Measurements from ENCODE around the gene ARHGAP4. TPM values are rescaled to one million over a fixed set of nuclear protein-coding genes. Genes with fewer than 3 reads are reported as not detected.

The ARHGAP4 gene
- total RNA-seq, 2 experiments from 2014 or later, result 456 to 463 TPM

- Mint-ChIP-seq H3K27me3 (no peaks in the 10 kb centered on the region), H3K4me1 (ENCODE audit: low read depth) (peaks cover 27% of the 10 kb centered on the region), H3K9me3 (no peaks in the 10 kb centered on the region), H3K27ac (no peak overlapping the region), H3K36me3 (ENCODE audit: low read depth) (peaks cover 42% of the 10 kb centered on the region), H3K4me3 (no peak overlapping the region)
- DNase-seq (no peak), ATAC-seq (ENCODE audit: poor library complexity) (no peak)
- Histone ChIP-seq H3K9me3 (ENCODE audit: control insufficient read depth in 1 of 2, insufficient read depth in 1 of 2, low read length in 2 of 2) (no peaks in the 10 kb centered on the region), H3K4me1 (ENCODE audit: insufficient read depth, low read length) (peaks cover 50% of the 10 kb centered on the region), H3K27me3 (ENCODE audit: control insufficient read depth in 1 of 2, insufficient read depth in 2 of 2, low read length in 2 of 2) (no peaks in the 10 kb centered on the region), H3K36me3 (ENCODE audit: insufficient read depth, low read length) (peaks cover 54% of the 10 kb centered on the region), H3K27ac (ENCODE audit: low read depth in 1 of 2, low read length in 2 of 2) (no peak overlapping the region), H3K4me3 (ENCODE audit: low read length) (no peak overlapping the region)
- CTCF ChIA-PET, result no interaction called here
- intact Hi-C loops (cut with DNase I, micrococcal nuclease), result no loop called here
- no peak for TF ChIP-seq CTCF (IDR thresholded peaks at IDR 0.05)
- POLR2A ChIA-PET, result no interaction called here
Measured at GRCh38 chrX:153964105-153964504, 38.0 kb upstream of the ARHGAP4 start.

- POLR2A ChIA-PET, result interaction anchor here (0.8 kb wide), 1 partner anchor 19 kb away, joined by 3 read pairs; the partner anchor contains the start of gene RENBP
Measured at GRCh38 chrX:153963546-153963945, 37.5 kb upstream of the ARHGAP4 start.

GRCh38 chrX:153961292-153961691 lies 35.2 kb upstream of the ARHGAP4 start:
- Histone ChIP-seq H3K27me3 (ENCODE audit: control insufficient read depth in 1 of 2, insufficient read depth in 2 of 2, low read length in 2 of 2) (no peaks in the 10 kb centered on the region), H3K36me3 (ENCODE audit: insufficient read depth, low read length) (peaks cover 78% of the 10 kb centered on the region), H3K4me1 (ENCODE audit: insufficient read depth, low read length) (peaks cover 22% of the 10 kb centered on the region), H3K27ac (ENCODE audit: low read depth in 1 of 2, low read length in 2 of 2) (no peak overlapping the region), H3K9me3 (ENCODE audit: control insufficient read depth in 1 of 2, insufficient read depth in 1 of 2, low read length in 2 of 2) (no peaks in the 10 kb centered on the region), H3K4me3 (ENCODE audit: low read length) (no peak overlapping the region)
- H3K9me3 Mint-ChIP-seq, result no peaks in the 10 kb centered on the region
- POLR2A ChIA-PET, result no interaction called here
- H3K27ac Mint-ChIP-seq, result no peak overlapping the region
- no peaks in the 10 kb centered on the region for H3K27me3 Mint-ChIP-seq
- ATAC-seq (ENCODE audit: poor library complexity), result no peak
- peaks cover 42% of the 10 kb centered on the region for H3K36me3 Mint-ChIP-seq (ENCODE audit: low read depth)
- TF ChIP-seq CTCF (IDR thresholded peaks at IDR 0.05), result no peak
- CTCF ChIA-PET, result interaction anchor here (1.8 kb wide), 1 partner anchor 14 kb away, joined by 5 read pairs; no protein-coding TSS in a partner anchor
- H3K4me1 Mint-ChIP-seq (ENCODE audit: low read depth), result peaks cover under 1% of the 10 kb centered on the region
- DNase-seq, result no peak
- no peak overlapping the region for H3K4me3 Mint-ChIP-seq
- intact Hi-C loops (cut with DNase I, micrococcal nuclease), result no loop called here

More at GRCh38 chrX:153963546-153963945, 37.5 kb upstream of the ARHGAP4 start:
- peaks cover 23% of the 10 kb centered on the region for H3K4me1 Mint-ChIP-seq (ENCODE audit: low read depth)
- DNase-seq (no peak), ATAC-seq (ENCODE audit: poor library complexity) (no peak)
- no peaks in the 10 kb centered on the region for H3K27me3 ChIP-seq (ENCODE audit: control insufficient read depth in 1 of 2, insufficient read depth in 2 of 2, low read length in 2 of 2)
- CTCF ChIA-PET, result no interaction called here
- H3K4me3 Mint-ChIP-seq, result no peak overlapping the region
- peaks cover 44% of the 10 kb centered on the region for H3K4me1 ChIP-seq (ENCODE audit: insufficient read depth, low read length)
- H3K27me3 Mint-ChIP-seq, result no peaks in the 10 kb centered on the region
- peaks cover 42% of the 10 kb centered on the region for H3K36me3 Mint-ChIP-seq (ENCODE audit: low read depth)
- peaks cover 56% of the 10 kb centered on the region for H3K36me3 ChIP-seq (ENCODE audit: insufficient read depth, low read length)
- no peak overlapping the region for H3K4me3 ChIP-seq (ENCODE audit: low read length)
- no peak overlapping the region for H3K27ac ChIP-seq (ENCODE audit: low read depth in 1 of 2, low read length in 2 of 2)
- TF ChIP-seq CTCF (IDR thresholded peaks at IDR 0.05), result no peak
- H3K9me3 Mint-ChIP-seq, result no peaks in the 10 kb centered on the region
- H3K9me3 ChIP-seq (ENCODE audit: control insufficient read depth in 1 of 2, insufficient read depth in 1 of 2, low read length in 2 of 2), result no peaks in the 10 kb centered on the region
- no peak overlapping the region for H3K27ac Mint-ChIP-seq
- intact Hi-C loops (cut with DNase I, micrococcal nuclease), result no loop called here

Data from CD4-positive, alpha-beta T cell (primary cell).